Middle frontal gyrus (tissue), 1 donor: ENCODE results near the gene PHF11.
A peak's percentile ranks its signal among the peaks of the same experiment; 100 is the strongest.
"Not testable (repeated sequence)": the region's sequence is repeated elsewhere in the genome, so short reads cannot be mapped to it uniquely, and the experiment has no call there.

ENCODE experiments used
- DNase-seq: peaks from one replicate; pipeline ENCODE4 v3.0.0-alpha.2; 2015; ENCODE audit warnings: low spot score; ENCODE audit errors: extremely low spot score

Gene PHF11

GRCh38 chr13:49495783-49496762, at the start of gene PHF11:
Gene PHF11, plus strand, starts transcription at chr13:49495953. Its CDS starts 49 bp downstream, at chr13:49496002.
- DNase-seq: peak; percentile 9

GRCh38 chr13:49446473-49446872, 49.3 kb upstream of the PHF11 start:
- DNase-seq: no peak

GRCh38 chr13:49448753-49449152, 47.0 kb upstream of the PHF11 start:
- DNase-seq: no peak

GRCh38 chr13:49450105-49450819, 45.5 kb upstream of the PHF11 start:
- no peak for DNase-seq

GRCh38 chr13:49452725-49453457, 42.9 kb upstream of the PHF11 start:
- no peak for DNase-seq

- no peak for DNase-seq
These were observed 42.3 kb upstream of the PHF11 start for GRCh38 chr13:49453465-49453864.

GRCh38 chr13:49454388-49455006, 41.3 kb upstream of the PHF11 start:
- DNase-seq: no peak

- DNase-seq: no peak
These were observed 40.8 kb upstream of the PHF11 start for GRCh38 chr13:49455007-49455398.

- no peak for DNase-seq
These were observed 39.6 kb upstream of the PHF11 start for GRCh38 chr13:49456156-49456555.

GRCh38 chr13:49457221-49457620, 38.5 kb upstream of the PHF11 start:
- no peak for DNase-seq

- no peak for DNase-seq
These were observed 36.2 kb upstream of the PHF11 start for GRCh38 chr13:49459580-49459979.

GRCh38 chr13:49464085-49464484, 31.7 kb upstream of the PHF11 start:
- no peak for DNase-seq

GRCh38 chr13:49464621-49465325, 31.0 kb upstream of the PHF11 start:
- no peak for DNase-seq

GRCh38 chr13:49466292-49466838, 29.4 kb upstream of the PHF11 start:
- no peak for DNase-seq

GRCh38 chr13:49472186-49472585, 23.6 kb upstream of the PHF11 start:
- DNase-seq: no peak

GRCh38 chr13:49476529-49476928, 19.2 kb upstream of the PHF11 start:
- DNase-seq: no peak

- DNase-seq: no peak
These were observed 14.0 kb upstream of the PHF11 start for GRCh38 chr13:49481788-49482187.

GRCh38 chr13:49488563-49488962, 7.2 kb upstream of the PHF11 start:
- no peak for DNase-seq

GRCh38 chr13:49494645-49495044, 1.1 kb upstream of the PHF11 start:
- no peak for DNase-seq

GRCh38 chr13:49496837-49497236, 1.1 kb downstream of the PHF11 start:
- not testable (repeated sequence) for DNase-seq
